Pulmonary artery endothelial cell (primary cell): ENCODE data around the gene BCOR. TPM values are rescaled to one million over a fixed set of nuclear protein-coding genes. Genes with fewer than 3 reads are reported as not detected.

Experiments used
- DNase-seq: peaks from one replicate; pipeline ENCODE4 v3.0.0-alpha.2; 2011; ENCODE audit warnings: low read depth, low spot score
- total RNA-seq: library from RNA; depleted of rRNA; stranded (reverse); fragments of >200 nt; gene quantifications from 2 replicates; pipeline ENCODE4 v1.2.3, GENCODE V29; 2014

The BCOR gene
- total RNA-seq, 1 donor from 2014 or later, result 11.0 TPM

GRCh38 chrX:40099055-40099958, 1.5 kb upstream of the BCOR start:
- DNase-seq, result no peak

GRCh38 chrX:40098264-40099054, 701 bp upstream of the BCOR start:
- DNase-seq, result no peak

- no peak for DNase-seq
These were observed 636 bp downstream of the BCOR start for GRCh38 chrX:40097141-40097503.

GRCh38 chrX:40096395-40097091, 1.2 kb downstream of the BCOR start:
- DNase-seq, result no peak

GRCh38 chrX:40095583-40096394, 2.0 kb downstream of the BCOR start:
- DNase-seq, result no peak

- DNase-seq, result no peak
These were observed 2.7 kb downstream of the BCOR start for GRCh38 chrX:40094900-40095582.

- no peak for DNase-seq
These were observed 3.5 kb downstream of the BCOR start for GRCh38 chrX:40094041-40094899.

- DNase-seq, result no peak
These were observed 4.2 kb downstream of the BCOR start for GRCh38 chrX:40093586-40093985.

GRCh38 chrX:40092808-40093435, 4.8 kb downstream of the BCOR start:
- no peak for DNase-seq

GRCh38 chrX:40091691-40092421, 5.9 kb downstream of the BCOR start:
- no peak for DNase-seq

GRCh38 chrX:40090961-40091360, 6.8 kb downstream of the BCOR start:
- no peak for DNase-seq

- no peak for DNase-seq
These were observed 7.5 kb downstream of the BCOR start for GRCh38 chrX:40090050-40090804.

- no peak for DNase-seq
These were observed 8.8 kb downstream of the BCOR start for GRCh38 chrX:40088803-40089540.

- no peak for DNase-seq
These were observed 9.5 kb downstream of the BCOR start for GRCh38 chrX:40088299-40088625.

GRCh38 chrX:40087425-40088298, 10.1 kb downstream of the BCOR start:
- DNase-seq, result no peak
